Measurements from ENCODE around the gene ZNF689. TPM values are rescaled to one million over a fixed set of nuclear protein-coding genes. Genes with fewer than 3 reads are reported as not detected.

The ZNF689 gene
- total and polyA plus RNA-seq, 2 of the 13 experiments (the other 11 are each of a cell fraction or from before 2014, with no cell fraction given), result 9.7 to 19.5 TPM

- TF ChIP-seq, protein P1, sequence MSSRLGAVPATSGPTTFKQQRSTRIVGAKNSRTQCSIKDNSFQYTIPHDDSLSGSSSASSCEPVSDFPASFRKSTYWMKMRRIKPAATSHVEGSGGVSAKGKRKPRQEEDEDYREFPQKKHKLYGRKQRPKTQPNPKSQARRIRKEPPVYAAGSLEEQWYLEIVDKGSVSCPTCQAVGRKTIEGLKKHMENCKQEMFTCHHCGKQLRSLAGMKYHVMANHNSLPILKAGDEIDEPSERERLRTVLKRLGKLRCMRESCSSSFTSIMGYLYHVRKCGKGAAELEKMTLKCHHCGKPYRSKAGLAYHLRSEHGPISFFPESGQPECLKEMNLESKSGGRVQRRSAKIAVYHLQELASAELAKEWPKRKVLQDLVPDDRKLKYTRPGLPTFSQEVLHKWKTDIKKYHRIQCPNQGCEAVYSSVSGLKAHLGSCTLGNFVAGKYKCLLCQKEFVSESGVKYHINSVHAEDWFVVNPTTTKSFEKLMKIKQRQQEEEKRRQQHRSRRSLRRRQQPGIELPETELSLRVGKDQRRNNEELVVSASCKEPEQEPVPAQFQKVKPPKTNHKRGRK (CRISPR knock-in tag; IDR thresholded peaks at IDR 0.05), result no peak
- peak; percentile 65 for TF ChIP-seq SP2 (CRISPR knock-in tag; IDR thresholded peaks at IDR 0.05)
- no peak for TF ChIP-seq HMGA1 (CRISPR knock-in tag; conservative IDR thresholded peaks at IDR 0.05)
- TF ChIP-seq IRX3 (CRISPR knock-in tag; IDR thresholded peaks at IDR 0.05; ENCODE audit: borderline replicate concordance, low read depth), result no peak; the same call in 1 of the 2 replicates
- peak; percentile 59; the same call in 1 of the 2 replicates for TF ChIP-seq MYC (CRISPR knock-in tag; IDR thresholded peaks at IDR 0.05; ENCODE audit: borderline replicate concordance)
- no peak for TF ChIP-seq ZNF770 (CRISPR knock-in tag; IDR thresholded peaks at IDR 0.05)
- 0 out of 2 replicates have a peak, but pooled peaks have one; percentile 68 for TF ChIP-seq PAWR (CRISPR knock-in tag; IDR thresholded peaks at IDR 0.05; ENCODE audit: borderline replicate concordance)
- TF ChIP-seq ZBTB21 (CRISPR knock-in tag; IDR thresholded peaks at IDR 0.05), result no peak
- TF ChIP-seq ZZZ3 (CRISPR knock-in tag; IDR thresholded peaks at IDR 0.05; ENCODE audit: borderline replicate concordance), result 0 out of 2 replicates have a peak, but pooled peaks have one; percentile 54
- TF ChIP-seq ZNF496 (CRISPR knock-in tag; IDR thresholded peaks at IDR 0.05; ENCODE audit: insufficient replicate concordance), result no peak
- TF ChIP-seq, protein P2, sequence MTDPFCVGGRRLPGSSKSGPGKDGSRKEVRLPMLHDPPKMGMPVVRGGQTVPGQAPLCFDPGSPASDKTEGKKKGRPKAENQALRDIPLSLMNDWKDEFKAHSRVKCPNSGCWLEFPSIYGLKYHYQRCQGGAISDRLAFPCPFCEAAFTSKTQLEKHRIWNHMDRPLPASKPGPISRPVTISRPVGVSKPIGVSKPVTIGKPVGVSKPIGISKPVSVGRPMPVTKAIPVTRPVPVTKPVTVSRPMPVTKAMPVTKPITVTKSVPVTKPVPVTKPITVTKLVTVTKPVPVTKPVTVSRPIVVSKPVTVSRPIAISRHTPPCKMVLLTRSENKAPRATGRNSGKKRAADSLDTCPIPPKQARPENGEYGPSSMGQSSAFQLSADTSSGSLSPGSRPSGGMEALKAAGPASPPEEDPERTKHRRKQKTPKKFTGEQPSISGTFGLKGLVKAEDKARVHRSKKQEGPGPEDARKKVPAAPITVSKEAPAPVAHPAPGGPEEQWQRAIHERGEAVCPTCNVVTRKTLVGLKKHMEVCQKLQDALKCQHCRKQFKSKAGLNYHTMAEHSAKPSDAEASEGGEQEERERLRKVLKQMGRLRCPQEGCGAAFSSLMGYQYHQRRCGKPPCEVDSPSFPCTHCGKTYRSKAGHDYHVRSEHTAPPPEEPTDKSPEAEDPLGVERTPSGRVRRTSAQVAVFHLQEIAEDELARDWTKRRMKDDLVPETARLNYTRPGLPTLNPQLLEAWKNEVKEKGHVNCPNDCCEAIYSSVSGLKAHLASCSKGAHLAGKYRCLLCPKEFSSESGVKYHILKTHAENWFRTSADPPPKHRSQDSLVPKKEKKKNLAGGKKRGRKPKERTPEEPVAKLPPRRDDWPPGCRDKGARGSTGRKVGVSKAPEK (CRISPR knock-in tag; IDR thresholded peaks at IDR 0.05; ENCODE audit: borderline replicate concordance), result no peak; the same call in 1 of the 2 replicates
- TF ChIP-seq ZHX1 (CRISPR knock-in tag; IDR thresholded peaks at IDR 0.05; ENCODE audit: low read depth), result peak; percentile 98
These were observed 40.4 kb upstream of the ZNF689 start, which contains the start of gene PRR14 (continued) for GRCh38 chr16:30650369-30651123.

Measured in HepG2 (cell line).